Hindlimb muscle (tissue), 1 donor: ENCODE data around the gene UNC79. TPM values are rescaled to one million over a fixed set of nuclear protein-coding genes. Genes with fewer than 3 reads are reported as not detected.
A peak's percentile ranks its signal among the peaks of the same experiment; 100 is the strongest.
"Not testable (repeated sequence)": the region's sequence is repeated elsewhere in the genome, so short reads cannot be mapped to it uniquely, and the experiment has no call there.

ENCODE experiments used
- DNase-seq: peaks from one replicate; pipeline ENCODE4 v3.0.0-alpha.2; 2013
- polyA plus RNA-seq: library from polyadenylated mRNA; unstranded; fragments of 120-200 nt; gene quantifications from one replicate; pipeline ENCODE4 v1.2.1, GENCODE V29; 2013; ENCODE audit not compliant: insufficient read length

UNC79 gene
- polyA plus RNA-seq, 1 donor: 0.58 TPM

DNA sequence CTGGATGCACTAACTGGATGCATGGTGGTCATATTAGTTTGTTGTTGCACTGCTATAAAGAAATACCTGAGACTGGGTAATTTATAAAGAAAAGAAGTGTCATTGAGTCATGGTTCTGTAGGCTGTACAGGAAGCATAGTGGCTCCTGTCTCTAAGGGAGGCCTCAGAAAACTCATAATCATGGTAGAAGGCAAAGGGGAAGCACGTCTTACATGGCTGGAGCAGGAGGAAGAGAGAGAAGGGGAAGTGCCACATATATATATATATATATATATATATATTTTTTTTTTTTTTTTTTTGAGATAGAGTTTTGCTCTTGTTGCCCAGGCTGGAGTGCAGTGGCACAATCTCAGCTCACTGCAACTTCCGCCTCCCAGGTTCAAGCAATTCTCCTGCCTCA lies 62.9 kb downstream of the UNC79 start:
- not testable (repeated sequence) for DNase-seq

DNA sequence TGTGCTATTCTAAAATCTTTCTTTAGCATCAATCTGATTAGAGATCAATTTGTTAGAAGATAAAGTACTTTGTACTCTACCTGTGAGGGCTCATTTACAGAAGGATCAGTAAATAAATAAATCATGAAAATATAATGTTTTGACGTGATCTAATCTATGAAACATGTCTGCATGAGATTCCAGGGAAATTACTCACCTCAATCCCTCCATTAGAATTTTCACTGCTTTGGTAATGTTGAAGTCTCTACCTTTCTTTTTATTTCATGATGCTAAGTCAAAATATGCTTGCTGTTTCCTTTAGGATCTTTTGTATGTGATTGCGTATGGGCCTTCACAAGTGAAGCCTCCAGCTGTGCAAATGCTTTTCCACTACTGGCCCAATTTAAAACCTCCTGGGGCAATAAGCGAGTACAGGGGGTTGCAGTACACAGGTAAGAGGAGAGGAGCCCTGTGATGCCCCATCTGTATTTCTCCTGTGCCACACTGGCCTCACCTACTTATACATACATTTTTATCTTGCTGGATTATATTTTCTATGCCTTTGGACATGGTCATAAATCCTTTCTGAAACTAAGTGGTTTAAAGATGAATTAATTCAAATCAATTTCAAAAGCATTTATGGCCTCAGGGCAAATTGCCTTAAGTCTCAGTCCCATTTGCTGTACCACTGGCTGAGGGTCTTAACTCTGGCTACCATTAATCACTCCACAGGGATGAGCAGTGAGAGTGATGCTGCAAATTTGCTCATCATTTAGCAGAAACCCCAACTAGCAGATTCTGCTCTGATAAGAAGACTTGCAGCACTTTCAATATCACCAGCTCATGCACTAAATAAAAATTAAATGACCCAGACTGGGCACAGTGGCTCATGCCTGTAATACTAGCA lies 66.4 kb downstream of the UNC79 start:
- DNase-seq: no peak

DNA sequence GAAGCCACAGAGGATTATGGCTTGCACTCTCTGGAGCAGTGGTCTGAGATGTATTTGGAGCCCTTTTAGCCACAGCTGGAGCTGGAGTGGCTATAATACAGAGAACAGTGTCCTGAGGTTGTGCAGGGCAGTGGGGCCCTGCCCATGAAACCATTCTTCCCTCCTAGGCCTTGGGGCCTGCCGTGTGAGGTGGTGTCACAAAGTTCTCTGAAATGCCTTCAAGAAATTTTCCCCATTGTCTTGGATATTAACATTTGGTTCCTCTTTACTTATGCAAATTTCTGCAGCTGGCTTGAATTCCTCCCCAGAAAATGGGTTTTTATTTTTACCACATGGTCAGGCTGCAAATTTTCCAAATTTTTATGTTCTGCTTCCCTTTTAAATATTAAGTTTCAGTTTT lies 79.3 kb downstream of the UNC79 start:
- no peak for DNase-seq

DNA sequence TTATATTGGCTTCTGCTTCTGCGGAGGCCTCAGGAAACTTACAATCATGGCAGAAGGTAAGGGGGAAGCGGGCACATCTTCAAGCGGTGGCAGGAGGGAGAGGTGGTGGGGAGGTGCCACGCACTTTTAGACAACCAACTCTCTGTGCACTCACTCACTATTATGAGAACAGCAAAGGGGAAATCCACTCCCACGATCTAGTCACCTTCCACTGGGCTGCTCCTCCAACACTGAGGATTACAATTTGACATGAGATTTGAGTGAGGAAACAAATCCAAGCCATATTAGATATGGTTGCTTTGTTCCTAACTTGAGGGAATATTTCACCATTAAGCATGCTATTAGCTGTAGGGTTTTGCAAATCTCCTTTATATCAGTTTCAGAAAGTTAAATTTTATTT lies 80.3 kb downstream of the UNC79 start:
- no peak for DNase-seq

DNA sequence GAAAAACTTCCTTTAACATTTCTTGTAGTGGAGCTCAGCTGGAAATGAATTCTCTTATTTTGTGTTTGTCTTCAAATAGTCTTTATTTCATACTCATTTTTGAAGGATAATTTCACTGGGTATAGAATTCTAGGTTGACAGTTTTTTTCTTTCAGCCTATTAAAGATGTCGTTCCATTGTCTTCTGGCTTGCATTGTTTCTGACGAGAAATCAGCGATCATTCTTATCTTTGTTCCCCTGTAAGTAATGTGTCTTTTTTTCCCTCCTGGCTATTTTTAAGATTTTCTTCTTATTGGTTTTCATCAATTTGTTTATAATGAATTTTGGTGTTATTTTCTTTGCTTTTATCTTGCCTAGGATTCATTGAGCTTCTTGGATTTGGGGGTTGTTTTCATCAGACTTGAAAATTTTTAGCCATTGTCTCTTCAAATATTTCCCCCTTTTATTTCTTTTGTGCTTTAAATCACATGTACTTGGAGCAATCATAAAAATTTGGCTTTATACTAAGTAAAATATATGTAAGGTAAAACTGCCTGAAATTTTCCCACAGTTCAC lies 89.4 kb downstream of the UNC79 start:
- DNase-seq: no peak

DNA sequence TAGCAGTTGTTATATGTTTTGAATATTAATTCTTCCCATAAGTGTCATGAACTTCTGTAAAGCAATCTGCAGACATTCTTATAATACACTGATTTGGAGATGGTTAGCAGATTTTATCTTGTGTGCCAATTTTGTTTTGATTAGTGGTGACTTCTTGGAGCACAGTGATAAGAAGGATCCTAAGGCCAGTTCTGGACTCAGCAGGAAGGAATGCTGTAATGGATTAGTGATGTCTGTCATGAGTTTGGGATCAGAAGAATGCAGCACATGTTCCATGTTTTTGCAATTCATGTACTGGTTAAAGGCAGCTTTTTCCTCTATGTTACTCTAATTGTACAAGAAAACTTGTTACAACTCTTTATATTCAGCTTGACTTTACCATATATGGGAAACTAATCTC lies 91.5 kb downstream of the UNC79 start:
- DNase-seq: no peak

DNA sequence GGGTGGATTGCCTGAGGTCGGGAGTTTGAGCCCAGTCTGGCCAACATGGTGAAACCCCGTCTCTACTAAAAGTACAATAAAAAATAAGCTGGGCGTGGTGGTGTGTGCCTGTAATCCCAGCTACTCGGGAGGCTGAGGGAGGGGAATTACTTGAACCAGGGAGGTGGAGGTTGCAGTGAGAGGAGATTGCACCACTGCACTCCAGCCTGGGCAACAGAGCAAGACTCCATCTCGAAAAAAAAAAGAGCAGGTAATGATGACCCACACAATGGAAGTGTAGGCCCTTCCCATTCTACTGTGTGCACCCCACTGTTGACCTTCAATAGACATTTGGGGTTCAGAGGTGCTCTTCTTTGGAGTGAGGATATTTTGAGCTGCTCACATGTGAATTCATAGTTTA lies 94.5 kb downstream of the UNC79 start:
- DNase-seq: not testable (repeated sequence)

DNA sequence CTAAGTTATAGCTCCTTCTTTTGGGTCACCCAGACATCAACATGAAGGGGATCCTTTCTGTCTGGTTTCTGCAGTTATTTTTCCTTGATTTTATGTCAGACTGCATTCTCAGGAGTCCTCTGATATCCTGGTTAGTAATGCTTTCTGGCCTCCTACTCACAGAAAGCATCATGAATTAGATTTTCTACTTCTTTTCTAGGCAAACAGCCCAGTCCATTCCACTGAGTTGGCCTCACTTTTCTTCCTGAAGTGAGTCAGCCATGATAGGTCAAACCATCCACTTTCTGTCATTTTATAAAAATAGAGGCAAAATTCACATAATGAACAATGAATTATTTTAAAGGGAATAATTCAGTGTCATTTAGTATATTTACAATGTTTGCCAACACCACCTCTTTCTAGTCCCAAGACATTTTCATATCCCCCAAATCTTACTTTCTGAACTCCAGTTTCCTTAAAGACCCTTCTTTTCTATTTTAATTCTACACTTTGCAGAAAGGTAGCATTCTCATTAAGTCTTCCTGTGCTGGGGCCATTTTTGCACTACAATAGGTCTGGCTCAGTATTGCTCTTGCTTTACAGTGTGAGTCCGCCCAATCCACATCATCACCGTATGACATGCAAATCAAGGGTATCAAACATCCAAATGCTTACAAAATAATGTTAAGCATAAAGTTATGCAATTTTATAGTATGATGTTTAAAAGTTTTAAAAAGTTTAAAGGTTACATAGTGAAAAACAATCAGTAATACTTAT lies 95.1 kb downstream of the UNC79 start:
- peak; percentile 36 for DNase-seq

DNA sequence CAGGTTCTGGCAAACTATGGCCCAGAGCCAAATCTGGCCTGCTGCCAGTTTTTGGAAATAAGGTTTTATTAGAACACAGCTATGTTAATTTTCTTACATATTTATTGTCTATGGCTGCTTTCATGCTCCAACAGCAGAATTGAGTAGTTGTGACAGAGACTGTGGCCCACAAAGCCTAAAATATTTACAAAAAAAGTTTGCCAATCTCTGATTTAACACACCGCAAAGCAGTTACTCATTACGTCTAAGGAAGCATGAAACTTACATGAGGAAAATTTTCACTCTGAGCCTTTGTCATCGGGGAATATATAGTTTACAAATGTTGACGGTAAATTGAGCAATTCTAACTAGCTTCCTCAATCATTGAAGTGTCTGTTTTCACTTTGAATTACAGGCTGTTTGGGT lies 96.5 kb downstream of the UNC79 start:
- DNase-seq: no peak

DNA sequence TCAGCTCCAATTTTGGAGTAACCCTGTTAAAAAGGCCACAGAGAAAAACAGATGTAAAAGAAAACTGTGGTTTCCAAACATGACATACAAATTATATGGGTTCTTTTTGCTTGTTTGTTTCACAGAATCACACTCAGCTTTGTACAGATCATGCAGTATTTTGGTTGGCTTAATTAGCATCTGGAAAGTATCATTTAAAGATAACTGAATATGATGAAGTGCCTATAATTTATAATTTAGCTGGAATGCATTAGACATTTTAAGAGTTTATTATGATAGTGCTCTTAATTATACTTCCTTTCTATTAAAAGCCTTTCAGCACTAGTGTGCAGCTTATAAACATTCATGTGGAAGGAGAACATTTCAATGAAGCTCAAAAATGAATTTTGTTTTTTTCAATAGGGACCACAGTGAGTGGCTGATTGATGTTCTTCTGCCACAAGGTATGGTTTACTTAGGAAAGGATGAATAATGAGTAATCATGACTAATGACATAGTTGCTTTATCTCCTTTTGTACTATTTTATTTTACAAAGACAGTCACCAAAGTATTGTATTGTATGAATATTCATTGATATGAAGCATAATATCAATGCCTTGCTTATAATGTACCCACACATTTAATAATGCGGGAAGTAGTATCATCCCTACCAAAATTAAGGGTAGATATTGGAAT lies 98.3 kb downstream of the UNC79 start:
- DNase-seq: no peak

DNA sequence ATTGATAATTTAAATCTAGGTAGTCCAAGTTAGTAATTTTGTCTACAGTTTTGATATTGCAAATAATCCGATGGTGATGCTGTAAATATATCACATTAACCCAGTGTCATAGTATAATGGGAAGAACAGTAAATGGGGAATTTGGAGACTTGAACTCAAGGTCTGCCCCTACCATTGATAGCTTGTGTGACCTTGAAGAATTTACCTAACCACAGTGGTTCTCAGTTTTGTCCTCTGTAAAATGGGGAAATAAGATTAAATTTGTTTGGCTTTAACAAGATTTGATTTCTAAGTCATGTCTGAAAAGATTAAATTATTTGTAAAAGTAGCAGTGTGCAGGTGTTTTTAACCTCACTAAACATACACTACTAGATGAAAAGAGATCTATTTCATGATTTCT lies 100.9 kb downstream of the UNC79 start:
- DNase-seq: no peak

DNA sequence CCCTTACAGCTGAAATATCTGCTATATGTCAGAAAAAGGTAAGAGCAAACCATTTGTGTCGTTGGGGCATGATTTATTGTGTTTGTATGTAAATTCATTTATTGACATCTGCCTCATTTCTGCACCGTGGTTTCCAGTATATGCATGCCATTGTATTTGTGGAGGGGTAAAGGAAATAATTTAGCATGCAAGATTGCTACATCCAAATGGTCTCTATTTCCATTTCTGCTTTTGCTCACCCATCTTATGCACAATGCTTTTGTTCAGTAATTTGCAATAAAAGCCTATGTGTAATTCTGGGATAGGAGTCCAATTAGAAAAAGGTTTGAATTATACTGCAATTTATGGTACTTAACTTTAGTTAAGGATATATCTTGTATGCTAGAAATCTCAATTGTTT lies 101.8 kb downstream of the UNC79 start:
- DNase-seq: no peak

DNA sequence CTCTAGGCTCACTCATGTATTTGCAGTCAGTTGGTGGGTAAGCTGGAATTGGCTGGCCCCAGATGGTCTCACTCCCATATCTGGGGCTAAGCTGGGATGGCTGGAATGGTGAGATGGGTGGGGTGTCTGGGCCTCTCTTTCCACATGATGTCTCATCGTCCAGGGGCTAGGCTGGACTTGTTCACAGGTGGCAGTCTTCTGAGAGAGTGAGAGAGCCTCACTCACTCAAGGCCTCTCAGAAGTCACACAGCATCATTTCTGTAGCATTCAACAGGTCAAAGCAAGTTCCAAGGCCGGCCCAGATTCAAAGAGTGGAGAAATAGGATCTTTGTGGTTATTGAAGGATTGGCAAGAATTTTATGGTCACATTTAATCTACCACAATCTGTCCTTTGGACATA lies 102.7 kb downstream of the UNC79 start:
- no peak for DNase-seq

DNA sequence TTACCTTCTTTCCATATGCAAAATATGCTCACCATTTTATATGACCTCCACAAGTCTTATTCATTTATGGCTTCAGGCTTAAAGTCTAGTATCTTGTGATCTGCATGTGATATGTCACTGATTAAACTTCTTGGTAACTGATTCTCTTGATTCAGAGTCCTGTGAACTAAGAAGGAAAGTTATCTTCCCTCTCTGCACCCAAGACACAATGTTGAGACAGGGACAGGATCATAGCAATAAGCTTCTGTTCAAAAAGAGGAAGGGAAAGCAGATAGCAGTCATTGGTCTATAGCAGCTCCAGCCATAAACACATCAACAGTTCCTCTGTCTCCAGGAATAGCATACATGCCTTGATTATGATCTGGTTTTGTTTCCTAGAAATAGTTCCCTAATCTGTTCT lies 103.1 kb downstream of the UNC79 start:
- no peak for DNase-seq

DNA sequence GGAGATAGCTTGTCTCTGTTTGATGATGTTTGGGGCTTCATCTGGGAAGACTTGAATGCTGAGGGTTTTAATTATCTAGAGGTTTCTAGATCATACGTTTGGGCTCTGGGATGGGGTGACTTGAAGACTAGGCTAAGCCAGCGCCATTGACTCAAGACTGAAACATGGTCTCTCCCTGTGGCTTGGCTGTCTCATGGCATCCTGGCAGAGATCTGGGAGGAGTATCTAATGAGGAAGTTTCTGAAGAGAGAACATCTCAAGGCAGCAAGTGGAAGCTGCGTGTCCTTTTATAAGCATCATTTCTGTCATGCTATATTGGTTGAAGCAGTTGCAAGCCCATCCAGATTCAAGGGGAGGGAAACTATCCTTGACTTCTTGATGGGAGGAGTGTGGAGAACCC lies 104.8 kb downstream of the UNC79 start:
- no peak for DNase-seq

DNA sequence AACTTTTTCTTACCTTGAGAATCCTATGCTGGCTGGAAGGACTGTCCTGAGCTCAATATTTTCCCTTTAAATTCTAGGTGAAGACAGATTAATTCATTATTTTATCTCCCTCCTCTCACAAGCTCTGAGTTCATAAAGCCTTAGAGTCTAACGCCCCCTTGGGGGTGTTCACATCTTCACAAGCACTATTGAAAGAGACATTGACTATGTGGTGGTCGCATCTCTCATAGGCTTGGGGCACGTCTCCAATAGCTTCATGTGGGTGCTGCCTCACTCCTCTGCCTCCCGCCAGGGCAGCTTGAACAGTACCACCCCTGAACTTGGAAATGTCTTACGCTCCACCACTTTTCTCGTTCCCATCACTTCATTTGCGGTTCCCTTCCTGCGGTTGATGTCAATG lies 106.2 kb downstream of the UNC79 start:
- no peak for DNase-seq

DNA sequence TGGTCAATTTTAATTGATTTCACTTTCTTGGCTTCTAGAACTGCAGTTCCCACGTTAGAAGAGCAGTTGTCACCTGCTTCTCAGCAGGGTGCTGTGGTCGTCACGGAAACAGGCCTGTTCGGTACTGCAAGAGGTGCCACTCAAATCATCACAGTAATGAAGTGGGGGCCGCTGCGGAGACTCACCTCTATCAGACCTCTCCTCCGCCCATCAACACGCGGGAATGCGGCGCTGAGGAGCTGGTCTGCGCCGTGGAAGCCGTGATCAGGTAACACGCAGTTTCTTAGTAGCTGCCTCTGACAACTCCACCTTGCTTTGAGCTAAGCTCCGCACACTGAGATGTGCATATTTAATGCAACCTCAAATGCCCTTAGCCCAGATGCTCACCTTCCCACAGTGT lies 107.2 kb downstream of the UNC79 start:
- no peak for DNase-seq

DNA sequence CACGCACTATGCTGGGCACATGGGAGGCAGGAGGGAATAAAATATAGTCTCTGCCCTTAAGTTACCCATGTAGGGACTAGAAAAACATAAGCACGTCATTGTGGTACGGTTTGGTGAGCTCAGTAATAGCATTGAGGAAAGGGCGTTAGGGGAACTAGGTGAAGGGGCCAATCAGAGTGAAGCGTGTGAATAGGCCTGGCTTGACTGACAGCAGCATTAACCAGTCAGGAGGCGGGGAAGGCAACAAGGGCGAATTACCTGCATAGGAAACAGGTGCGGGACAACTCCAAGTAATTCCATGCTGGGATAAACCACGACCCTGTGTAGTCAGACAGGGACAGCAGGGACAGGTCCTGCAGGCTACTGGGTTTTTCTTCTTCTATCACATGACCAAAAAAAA lies 107.7 kb downstream of the UNC79 start:
- DNase-seq: no peak

DNA sequence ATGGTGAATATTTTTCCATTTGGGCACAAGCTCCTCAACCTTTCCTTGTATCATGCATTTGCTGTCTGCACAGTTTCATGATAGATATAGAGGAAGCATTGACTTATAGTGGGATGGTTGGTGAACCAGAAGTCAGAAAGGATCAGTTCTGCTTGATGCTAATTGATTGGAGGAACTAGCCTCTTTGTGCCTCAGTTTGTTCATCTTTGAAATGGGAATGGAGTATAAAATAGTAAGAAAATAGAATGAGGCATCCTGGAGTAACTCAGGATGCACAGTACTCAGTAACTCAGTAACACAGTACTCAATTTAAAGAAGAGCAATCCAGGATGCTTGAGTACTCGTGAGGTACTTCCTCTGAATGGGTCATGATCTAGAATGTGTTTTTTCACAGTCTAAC lies 109.5 kb downstream of the UNC79 start:
- no peak for DNase-seq

DNA sequence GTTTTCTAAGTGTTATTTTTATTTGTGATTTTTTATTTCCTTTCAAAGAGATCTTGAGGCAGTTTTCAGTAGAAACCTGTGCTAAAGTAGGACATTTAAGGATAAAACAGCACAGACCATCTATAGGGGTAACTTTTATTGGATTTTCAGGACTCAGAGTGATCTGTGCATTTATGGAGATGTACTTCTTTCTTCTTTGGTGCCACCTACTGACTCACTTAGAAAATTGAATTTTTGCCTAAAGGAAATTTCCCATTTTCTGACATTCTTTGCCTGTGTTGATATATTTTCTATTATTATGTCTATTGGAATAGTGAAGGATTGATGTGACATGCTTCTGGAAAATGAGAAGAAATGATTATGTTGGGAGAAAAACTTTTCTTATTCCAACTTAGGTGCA lies 113.0 kb downstream of the UNC79 start:
- no peak for DNase-seq

DNA sequence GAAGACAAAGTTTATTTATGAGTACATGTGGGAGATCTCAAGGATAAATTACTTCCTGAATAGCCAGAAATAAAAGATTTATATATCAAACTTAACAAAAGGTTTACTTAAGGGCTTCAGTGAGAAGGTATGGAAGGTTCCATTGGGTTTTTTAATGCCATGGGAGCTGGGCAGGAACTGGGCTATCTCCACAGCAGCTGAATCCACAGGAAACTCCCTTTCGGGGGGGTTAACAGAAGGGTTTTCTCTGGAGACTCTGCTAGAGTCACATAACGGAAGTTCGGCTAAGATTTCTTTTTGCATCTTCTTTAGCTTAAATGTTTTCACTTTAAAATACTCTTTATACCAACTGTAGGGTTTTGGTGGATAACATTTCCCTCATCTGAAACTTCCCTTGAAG lies 113.5 kb downstream of the UNC79 start:
- no peak for DNase-seq

DNA sequence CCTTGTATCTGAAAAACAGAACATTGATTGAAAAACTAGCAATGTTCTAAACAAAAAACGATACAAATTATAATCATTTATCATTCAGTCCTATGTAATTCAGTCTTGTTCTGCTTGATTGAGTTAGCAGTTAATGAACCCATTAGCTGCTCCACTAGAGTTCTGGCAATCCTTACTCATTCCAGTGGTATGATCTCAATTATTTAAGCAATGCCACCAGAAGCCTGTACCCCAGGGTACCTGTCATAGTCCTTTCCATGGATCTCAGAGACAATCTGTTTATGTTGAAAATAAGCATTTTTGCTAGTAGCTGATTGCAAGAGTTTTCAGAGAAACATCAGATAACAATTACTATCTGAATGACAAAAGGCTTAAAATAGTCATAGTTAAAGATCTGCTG lies 115.9 kb downstream of the UNC79 start:
- DNase-seq: no peak
